Activated T-cell treated with anti-CD3 and anti-CD28 coated beads for 24 hours (primary cell): ENCODE measurements around the gene PNRC2.

Experiments used
- DNase-seq: peaks from one replicate; pipeline ENCODE4 v3.0.0-alpha.2; 2020; ENCODE audit warnings: low read depth

Gene PNRC2, protein sequence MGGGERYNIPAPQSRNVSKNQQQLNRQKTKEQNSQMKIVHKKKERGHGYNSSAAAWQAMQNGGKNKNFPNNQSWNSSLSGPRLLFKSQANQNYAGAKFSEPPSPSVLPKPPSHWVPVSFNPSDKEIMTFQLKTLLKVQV

DNA sequence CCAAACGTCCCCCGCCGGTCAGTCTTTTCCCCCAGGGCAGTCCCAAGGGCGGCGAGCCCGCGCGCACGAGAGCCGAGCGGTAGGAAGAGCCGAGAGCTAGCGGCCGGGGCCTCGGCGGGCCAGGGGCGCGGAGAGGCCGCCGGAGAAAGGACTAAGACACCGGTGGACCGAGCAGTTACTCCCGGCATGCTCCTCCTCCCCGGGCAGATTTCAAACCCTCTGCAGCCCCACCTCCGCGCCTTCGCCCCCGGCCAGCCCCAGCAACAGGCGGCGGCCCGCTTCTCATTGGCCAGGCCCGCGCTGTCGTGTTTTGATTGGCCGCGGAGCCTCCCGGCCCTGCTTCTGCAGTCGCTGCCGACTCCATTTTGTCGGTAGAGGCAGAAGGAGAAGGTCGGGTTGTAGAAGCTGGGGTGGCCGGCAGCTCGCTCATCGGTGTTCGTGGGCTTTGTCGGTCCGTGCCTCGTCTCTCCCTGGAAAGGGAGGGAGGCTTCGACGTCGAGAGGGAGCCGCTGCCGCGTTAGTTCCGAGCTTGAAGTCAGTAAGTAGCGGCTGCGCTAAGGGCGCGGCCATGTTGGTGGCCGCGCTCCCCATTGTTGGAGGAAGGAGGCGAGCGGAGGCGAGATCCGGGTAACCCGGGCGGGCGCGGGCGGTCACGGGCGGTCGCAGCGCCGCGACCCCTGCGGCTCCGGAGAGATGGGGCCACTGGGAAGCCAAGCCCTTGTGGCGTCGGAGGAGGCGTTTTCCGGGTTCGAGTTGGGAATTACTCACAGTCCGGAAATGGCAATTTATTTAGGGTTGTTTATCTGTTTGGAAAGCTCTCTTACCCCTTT, at the start of gene PNRC2:
TSS of gene PNRC2 (plus strand) at position 368 of the 830 bp plus-strand sequence. CDS start 1,630 bp downstream, outside the sequence.
- DNase-seq, result peak; percentile 96

GRCh38 chr1:23910144-23910543, 49.5 kb upstream of the PNRC2 start:
- no peak for DNase-seq

DNA sequence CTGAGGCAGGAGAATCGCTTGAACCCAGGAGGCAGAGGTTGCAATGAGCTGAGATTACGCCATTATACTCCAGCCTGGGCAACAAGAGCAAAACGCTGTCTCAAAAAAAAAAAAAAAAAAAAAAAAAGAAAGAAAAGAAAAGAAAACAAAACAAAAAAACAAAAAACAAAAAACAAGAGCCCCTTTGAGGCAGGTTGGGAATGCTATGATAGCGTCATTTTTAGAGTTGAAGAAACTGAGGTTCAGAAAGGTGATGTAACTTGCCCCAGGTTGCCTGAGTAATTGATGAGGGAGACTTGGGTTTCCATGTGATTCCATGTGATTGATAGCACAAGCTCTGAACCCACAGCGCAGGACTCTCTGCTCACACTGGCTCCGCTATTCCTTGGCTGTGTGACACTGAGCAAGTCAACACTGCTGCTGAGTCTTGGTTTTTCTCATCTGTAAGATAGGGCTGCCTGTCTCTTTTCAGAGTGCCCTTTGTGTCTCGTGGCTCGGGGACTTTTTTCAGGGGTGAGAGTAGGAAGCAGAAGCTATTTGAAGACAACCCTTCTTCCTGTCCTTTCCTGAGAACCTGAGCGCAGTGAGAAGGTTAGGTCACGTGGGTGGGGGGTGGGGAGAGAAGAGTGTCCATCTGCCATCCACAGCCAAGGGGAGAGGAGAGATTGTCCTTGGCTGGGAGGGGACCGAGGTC, 48.9 kb upstream of the PNRC2 start:
- no peak for DNase-seq

- DNase-seq, result no peak
Observed at GRCh38 chr1:23911921-23912320, 47.7 kb upstream of the PNRC2 start.

- DNase-seq, result no peak
Observed at GRCh38 chr1:23913212-23913880, 46.3 kb upstream of the PNRC2 start, which contains the start of gene CNR2. CNR2 (minus strand) TSS chr1:23913362; CDS start chr1:23875617, 37,745 bp downstream.

DNA sequence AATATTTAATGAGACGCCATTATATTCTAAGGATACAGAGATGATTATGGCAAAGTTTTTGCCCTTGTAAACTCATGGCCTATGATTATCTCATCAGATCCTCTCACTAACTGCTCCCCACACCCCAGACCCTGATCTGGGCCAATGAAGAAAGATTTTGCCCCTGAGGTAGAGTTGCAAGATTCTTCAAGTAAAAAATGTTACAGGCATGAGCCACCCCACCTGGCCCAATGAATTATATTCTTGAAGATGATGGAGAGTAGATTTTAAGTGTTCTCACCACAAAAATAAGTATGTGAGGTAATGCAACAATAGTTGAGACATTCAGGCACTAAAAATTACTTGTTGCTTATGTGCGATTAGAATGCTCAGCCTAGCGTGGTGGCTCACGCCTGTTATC, 44.7 kb upstream of the PNRC2 start:
- no peak for DNase-seq

GRCh38 chr1:23915466-23915865, 44.2 kb upstream of the PNRC2 start:
- no peak for DNase-seq

DNA sequence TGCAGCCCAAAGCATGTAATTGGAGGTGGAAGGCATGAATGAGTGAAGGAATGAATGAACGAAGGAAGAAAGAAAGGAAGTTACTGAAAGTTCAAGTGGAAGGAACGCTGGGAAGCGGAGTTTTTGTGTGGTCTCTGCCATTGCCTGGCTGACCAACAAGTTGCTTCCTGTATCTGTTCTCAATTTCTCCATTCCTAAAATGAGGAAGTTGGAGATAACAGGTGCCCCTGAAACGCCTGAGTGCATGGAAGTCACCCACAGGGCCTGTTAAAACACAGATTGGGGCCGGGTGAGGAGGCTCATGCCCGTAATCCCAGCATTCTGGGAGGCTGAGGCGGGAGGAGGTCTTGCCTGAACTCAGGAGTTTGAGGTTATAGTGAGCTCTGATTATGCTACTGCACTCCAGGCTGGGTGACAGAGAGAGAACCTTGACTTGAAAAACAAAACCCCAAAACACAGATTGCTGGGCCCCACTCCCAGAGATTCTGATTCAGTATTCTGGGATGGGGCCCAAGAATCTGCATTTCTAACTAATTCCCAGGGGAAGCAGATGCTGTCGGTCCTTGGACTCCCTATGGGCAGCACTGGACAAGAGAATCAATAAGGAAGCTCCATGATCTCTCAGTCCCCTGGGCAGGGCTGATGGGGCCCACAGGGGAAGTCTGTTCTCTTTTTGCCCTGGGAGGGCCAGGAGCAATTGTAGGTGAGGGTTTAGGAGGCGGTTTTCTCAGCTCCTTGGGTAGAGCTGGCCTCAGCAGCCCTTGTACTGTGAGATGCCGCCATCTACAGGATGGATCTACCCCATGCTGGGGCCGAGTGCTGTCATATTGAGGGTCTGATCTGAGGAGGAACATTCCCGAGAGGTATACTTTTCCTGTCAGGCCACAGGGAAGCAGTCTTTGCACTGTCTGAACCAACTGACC, 43.2 kb upstream of the PNRC2 start:
- DNase-seq, result no peak

DNA sequence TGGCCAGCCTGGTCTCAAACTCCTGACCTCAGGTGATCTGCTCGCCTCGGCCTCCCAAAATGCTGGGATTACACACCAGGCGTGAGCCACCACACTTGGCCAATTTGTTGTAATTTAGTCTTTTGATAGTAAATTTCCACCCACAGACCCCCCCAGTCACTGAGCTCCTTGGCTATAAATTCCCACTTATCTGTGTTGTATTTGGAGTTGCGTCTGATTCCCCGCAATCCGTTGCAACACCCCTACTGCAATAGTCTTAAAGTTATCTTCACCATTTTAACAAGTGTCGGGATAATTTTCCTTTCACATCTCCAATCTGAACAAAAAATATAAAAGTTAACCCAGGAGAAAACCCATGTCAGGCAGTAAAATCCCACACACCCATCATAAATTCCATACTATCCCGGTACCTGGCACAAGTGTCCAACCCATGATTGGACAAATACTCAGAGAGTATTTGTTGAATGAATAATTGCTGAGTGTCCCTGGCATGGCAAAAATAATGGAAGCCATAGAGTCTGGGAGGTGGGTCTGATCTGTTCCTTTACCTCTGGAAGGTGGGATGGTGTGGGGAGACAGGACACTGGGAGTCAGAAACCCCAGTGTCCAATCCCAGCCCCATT, 37.2 kb upstream of the PNRC2 start:
- no peak for DNase-seq

GRCh38 chr1:23923592-23924499, 35.8 kb upstream of the PNRC2 start:
- no peak for DNase-seq

DNA sequence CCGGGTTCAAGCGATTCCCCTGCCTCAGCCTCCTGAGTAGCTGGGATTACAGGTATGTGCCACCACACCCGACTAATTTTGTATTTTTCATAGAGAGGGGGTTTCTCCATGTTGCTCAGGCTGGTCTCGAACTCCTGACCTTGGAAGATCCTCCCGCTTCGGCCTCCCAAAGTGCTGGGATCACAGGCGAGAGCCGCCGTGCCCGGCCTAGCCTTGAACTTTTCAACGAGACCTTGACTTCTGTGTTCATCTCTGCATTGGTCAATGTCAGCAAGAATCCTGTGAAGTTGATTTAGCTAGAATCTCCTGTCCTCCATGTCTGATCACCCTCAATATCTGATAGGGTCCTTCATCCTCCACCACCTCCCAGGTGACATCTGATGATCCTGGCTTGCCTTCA, 35.0 kb upstream of the PNRC2 start:
- no peak for DNase-seq

DNA sequence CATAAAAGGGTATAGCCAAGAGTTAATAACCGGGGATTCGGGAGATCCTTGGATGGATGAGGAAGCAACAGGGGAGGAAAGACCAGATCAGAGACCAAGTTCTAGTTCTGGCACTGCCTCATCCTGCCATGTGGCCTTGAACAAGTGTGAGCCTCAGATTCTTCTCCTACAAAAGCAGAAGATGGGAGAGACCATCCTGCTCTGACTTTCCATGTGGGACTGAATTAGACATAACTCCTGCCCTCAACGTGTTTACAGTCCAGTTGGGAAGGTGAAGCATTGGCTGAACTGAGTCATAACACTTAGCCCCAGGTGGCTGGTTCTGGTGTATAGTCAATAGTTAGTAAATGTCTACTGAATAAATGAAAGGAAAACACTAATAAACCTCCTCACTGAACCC, 34.3 kb upstream of the PNRC2 start:
- DNase-seq, result no peak

DNA sequence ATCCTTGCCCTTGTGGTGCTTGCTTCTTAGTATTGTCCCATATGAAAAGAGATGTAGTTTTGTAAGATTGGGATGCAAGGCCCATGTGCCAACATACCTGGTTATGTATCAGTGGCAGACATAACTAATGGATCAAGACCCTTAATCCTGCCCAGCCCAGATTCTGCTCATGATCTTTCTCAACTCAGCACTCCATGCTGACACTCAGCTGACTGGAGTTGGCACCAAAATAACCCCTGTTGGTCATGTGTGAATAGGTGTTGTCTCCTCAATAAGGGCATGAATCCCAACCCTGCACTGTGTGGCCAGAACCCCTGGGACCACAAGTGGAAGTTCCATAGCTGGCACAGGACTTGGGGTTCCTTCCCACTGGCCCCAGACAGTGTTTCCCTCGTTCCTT, 32.5 kb upstream of the PNRC2 start:
- no peak for DNase-seq

DNA sequence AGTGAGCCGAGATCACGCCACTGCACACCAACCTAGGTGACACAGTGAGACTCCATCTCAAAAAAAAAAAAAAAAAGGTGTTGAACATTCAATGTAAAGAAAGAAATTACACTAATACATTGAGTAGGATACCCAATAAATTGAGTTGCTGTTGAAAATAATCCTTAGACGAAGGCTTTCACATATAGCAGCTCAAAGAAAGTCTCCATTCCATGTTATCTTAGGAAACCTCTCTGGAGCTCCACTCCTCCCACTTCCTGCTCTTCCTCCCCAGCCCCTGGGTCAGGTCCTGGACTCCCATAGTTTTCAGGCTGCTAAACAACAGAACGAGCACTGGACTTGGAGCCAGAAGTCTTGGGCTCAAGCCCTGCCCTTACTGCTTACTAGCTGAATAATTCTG, 30.8 kb upstream of the PNRC2 start:
- no peak for DNase-seq

GRCh38 chr1:23930270-23930669, 29.4 kb upstream of the PNRC2 start:
- DNase-seq, result no peak

- DNase-seq, result no peak
Observed at GRCh38 chr1:23930861-23931490, 28.7 kb upstream of the PNRC2 start.

- DNase-seq, result no peak
Observed at GRCh38 chr1:23931491-23931880, 28.1 kb upstream of the PNRC2 start.

GRCh38 chr1:23936481-23937176, 23.0 kb upstream of the PNRC2 start:
- DNase-seq, result no peak

DNA sequence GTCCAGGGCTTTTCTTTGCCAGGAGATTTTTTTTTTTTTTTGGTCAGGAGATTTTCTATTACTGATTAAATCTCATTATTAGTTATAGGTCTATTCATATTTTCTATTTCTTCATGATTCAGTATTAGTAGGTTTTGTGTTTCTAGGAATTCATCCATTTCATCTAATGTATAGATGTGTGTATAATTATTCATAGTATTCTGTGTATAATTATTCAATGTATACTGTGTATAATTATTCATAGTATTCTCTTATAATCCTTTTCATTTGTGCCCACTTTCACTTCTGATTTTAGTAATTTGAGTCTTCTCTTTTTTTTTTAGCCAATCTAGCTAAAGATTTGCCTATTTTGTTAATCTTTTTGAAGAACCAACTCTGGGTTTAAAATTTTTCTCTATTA, 12.3 kb upstream of the PNRC2 start:
- no peak for DNase-seq
